HTR-8/SVneo (cell line): ENCODE measurements around the gene ERF.
"Not testable (repeated sequence)": the region's sequence is repeated elsewhere in the genome, so short reads cannot be mapped to it uniquely, and the experiment has no call there.

Experiments used
- DNase-seq: peaks from one replicate; pipeline ENCODE4 v3.0.0; 2011; ENCODE audit warnings: low spot score, mixed read lengths; ENCODE audit not compliant: insufficient read length
- FAIRE-seq: peaks from 2 replicates; lab custom pipeline; 2011; peaks lifted over from hg19 to GRCh38; lab: Jason Lieb, UNC

The ERF gene

GRCh38 chr19:42276821-42277220 lies 21.9 kb upstream of the ERF start:
- DNase-seq (no peak), FAIRE-seq (no peak)

- DNase-seq = no peak
- FAIRE-seq = no peak
Observed at GRCh38 chr19:42276284-42276683, 21.4 kb upstream of the ERF start.

GRCh38 chr19:42275517-42275916 lies 20.6 kb upstream of the ERF start:
- no peak for DNase-seq
- FAIRE-seq = no peak

- DNase-seq (no peak), FAIRE-seq (peak; percentile 16)
Observed at GRCh38 chr19:42275103-42275502, 20.2 kb upstream of the ERF start.

DNA sequence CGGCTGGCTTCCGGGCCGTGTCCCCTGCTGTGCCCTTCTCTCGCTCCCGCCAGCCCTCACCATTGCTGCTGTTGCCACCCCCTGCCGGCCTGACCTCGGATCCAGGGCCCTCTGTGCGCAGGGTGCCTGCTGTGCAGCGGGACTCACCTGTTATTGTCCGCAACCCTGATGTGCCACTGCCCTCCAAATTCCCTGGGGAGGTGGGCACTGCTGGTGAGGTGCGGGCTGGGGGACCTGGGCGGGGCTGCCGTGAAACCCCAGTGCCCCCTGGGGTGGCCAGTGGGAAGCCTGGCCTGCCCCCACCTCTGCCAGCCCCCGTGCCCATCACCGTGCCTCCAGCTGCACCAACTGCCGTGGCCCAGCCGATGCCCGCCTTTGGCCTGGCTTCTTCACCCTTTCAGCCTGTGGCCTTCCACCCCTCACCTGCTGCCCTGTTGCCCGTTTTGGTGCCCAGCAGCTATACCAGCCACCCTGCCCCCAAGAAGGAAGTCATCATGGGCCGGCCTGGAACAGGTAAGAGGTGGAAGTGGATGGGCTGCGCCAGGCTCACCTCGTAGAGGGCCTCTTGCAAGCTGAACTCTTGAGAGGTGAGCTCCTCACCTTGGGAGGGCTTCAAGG lies 19.2 kb upstream of the ERF start:
- DNase-seq (no peak), FAIRE-seq (no peak)

GRCh38 chr19:42273407-42274064 lies 18.6 kb upstream of the ERF start:
- peak; percentile 36 for FAIRE-seq

GRCh38 chr19:42272989-42273406 lies 18.1 kb upstream of the ERF start:
- FAIRE-seq = no peak
- DNase-seq = no peak

More at GRCh38 chr19:42273407-42274064, 18.6 kb upstream of the ERF start:
- DNase-seq = no peak

GRCh38 chr19:42272535-42272897 lies 17.6 kb upstream of the ERF start:
- DNase-seq = no peak
- FAIRE-seq = no peak

DNA sequence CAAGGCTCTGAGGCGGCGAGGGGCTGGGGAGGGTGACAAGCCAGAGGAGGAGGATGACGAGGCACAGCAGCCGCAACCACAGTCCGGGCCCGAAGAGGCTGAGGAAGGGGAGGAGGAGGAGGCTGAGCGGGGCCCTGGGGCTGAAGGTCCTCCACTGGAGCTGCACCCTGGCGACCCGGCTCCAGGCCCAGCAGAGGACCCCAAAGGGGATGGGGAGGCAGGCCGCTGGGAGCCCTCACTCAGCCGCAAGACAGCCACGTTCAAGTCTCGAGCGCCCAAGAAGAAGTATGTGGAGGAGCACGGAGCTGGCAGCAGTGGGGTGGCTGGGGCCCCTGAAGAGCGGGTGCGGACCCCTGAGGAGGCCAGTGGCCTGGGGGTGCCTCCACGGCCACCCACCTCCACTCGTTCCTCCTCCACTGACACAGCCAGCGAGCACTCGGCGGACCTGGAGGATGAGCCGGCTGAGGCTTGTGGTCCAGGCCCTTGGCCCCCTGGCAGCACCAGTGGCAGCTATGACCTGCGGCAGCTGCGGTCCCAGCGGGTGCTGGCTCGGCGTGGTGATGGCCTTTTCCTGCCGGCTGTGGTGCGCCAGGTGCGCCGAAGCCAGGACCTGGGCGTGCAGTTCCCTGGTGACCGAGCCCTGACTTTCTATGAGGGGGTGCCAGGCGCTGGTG lies 17.1 kb upstream of the ERF start:
- DNase-seq (no peak), FAIRE-seq (no peak)

GRCh38 chr19:42271045-42271419 lies 16.1 kb upstream of the ERF start:
- DNase-seq (no peak), FAIRE-seq (peak; percentile 58)

GRCh38 chr19:42270346-42271044 lies 15.6 kb upstream of the ERF start:
- no peak for DNase-seq
- FAIRE-seq = no peak

DNA sequence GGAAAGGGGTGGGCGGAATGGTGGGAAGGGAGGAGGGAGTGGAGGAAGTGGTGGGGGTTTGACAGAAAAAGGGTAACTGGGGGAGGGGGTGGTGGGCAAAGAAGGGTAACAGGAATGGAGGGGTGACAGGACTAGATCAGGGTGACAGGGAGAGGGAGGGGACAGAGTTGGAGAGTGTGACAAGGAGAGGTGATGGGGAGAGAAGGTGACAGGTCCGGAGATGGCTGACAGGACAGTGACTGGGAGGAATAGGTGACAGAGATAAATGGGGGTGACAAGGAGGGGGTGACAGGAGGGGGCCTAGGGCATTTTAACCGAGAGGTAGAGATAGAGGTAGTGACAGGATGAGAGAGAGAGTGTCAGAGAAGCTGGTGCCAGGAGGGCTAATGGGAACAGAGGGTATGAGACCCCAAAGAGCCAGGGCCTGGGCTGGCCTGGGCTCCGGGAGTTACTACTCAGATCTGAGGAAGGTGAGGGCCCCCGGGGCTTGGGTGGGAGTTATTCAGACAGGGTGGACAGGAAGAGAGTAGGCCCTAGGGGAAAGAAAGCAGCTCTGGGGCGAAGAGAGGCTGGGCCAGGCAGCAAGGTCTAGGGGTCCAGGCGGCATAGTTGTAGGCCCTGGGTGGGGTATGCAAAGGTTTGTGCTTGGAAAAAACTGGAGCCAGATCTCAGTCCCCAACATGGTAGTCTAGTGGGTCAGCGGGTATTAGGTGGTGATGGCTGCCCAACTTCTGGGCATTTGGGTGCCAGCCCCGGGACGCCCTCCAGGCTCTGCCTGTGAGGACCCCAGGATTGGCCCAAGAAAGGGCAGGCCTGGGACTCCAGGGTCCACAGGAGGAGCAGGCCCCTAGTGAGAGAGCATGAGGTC lies 14.8 kb upstream of the ERF start:
- DNase-seq = no peak
- no peak for FAIRE-seq

- FAIRE-seq = peak; percentile 98
- peak; percentile 98 for DNase-seq
Observed at GRCh38 chr19:42268704-42269477, 14.0 kb upstream of the ERF start, which contains the start of gene CIC. CIC (plus strand) TSS chr19:42269252; CDS start chr19:42271784, 2,532 bp downstream.

GRCh38 chr19:42268142-42268703 lies 13.3 kb upstream of the ERF start:
- FAIRE-seq (no peak), DNase-seq (peak; percentile 95)

DNA sequence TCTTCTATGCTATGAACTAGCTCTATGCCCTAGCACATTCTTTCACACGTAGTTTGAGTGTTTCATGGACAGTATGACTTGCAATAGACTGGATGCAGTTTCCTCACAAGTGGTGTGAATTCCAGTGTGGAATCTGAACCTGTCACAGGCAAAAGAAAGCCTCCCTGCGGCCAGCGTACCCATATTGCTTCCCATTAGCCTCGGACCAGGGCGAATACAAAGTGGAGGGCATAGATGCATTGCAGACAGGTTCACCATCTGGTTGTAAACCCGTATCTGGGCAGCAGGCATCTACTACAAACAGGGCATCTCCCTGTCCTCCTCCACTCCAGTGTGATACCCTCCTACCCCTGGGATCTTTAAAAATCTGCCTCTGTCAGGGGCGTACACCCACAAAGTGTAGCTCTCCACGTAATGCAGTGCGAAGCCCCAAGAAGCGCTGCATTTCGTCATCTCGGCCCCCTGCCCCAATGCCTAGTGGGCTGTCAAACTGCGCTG lies 12.8 kb upstream of the ERF start:
- no peak for FAIRE-seq
- DNase-seq = no peak

DNA sequence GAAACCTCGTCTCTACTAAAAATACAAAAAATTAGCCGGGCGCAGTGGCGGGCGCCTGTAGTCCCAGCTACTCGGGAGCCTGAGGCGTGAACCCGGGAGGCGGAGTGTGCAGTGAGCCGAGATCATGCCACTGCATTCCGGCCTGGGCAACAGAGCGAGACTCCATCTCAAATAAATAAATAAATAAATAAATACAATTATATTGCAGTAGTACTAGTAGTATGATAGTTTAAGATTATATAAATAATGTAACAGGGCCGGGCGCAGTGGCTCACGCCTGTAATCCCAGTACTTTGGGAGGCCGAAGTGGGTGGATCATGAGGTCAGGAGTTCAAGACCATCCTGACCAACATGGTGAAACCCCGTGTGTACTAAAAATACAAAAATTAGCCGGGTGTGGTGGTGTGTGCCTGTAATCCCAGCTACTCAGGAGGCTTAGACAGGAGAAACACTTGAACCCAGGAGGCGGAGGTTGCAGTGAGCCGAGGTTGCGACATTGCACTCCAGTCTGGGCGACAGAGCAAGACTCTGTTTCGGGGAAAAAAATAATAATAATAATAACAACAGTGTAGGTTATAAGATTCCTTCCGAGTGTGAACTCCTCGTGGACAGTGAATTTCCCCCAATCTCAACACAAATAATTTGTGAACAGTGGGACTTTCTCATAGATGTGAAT lies 12.1 kb upstream of the ERF start:
- not testable (repeated sequence) for DNase-seq, FAIRE-seq

GRCh38 chr19:42266105-42266504 lies 11.2 kb upstream of the ERF start:
- not testable (repeated sequence) for FAIRE-seq, DNase-seq

DNA sequence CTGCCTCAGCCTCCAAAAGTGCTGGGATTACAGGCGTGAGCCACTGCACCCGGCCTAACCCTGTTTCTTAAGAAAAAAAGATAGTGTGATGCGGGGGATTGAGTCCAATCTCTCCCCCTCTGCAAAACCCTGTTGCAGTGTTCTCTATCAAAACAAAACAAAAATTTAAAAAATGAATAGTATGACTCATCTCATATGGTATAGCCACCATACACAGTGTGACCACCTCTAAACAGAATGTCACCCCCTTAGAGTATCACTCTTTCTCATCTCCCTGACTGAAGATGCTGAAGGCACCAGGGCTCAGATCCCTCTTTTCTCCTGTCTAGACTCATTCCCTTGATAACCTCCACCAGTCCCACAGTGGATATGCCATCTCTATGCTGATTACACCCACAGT lies 6.8 kb upstream of the ERF start:
- DNase-seq (no peak), FAIRE-seq (no peak)
